GM10248 (cell line): ENCODE data around the gene LMBRD1.
"Not testable (repeated sequence)": the region's sequence is repeated elsewhere in the genome, so short reads cannot be mapped to it uniquely, and the experiment has no call there.

Source experiments
- CTCF ChIA-PET: fragments of 300-600 bp; sonication (Branson Sonifier 250); formaldehyde crosslinking; extraction: SDS; loops from one replicate; lab custom pipeline; 2021; ENCODE audit warnings: antibody characterized with exemption; lab: Yijun Ruan, JAX
- POLR2A ChIA-PET: fragments of 350-650 bp; sonication (Branson Sonifier 250); formaldehyde crosslinking; extraction: SDS; loops from one replicate; lab custom pipeline; 2020; ENCODE audit warnings: antibody characterized with exemption; lab: Yijun Ruan, JAX
- DNase-seq: peaks from one replicate; pipeline ENCODE4 v3.0.0; 2012; ENCODE audit errors: extremely low spot score
- CTCF ChIP-seq: IDR thresholded peaks from 2 replicates; pipeline ENCODE4 v1.5.1; 2012; ENCODE audit warnings: mild to moderate bottlenecking, low read depth; ENCODE audit errors: extremely low read depth, missing control alignments, control extremely low read depth

LMBRD1 gene

GRCh38 chr6:69690986-69691385, 105.8 kb downstream of the LMBRD1 start:
- TF ChIP-seq CTCF = no peak
- ChIA-PET CTCF (interaction anchor here (1.4 kb wide), 1 partner anchor 17 kb away, joined by 3 read pairs; no protein-coding TSS in a partner anchor), POLR2A (no interaction called here)
- no peak for DNase-seq

GRCh38 chr6:69680302-69680701, 116.5 kb downstream of the LMBRD1 start:
- TF ChIP-seq CTCF = no peak
- ChIA-PET CTCF (interaction anchor here (1.0 kb wide), 1 partner anchor 16 kb away, joined by 3 read pairs; no protein-coding TSS in a partner anchor), POLR2A (no interaction called here)
- DNase-seq = no peak

- CTCF ChIA-PET = interaction anchor here (0.9 to 2.1 kb wide), 4 partner anchors 10 to 124 kb away, joined by 3 to 12 read pairs (median 6); no protein-coding TSS in a partner anchor
- POLR2A ChIA-PET = no interaction called here
Measured at GRCh38 chr6:69673298-69673697, 123.5 kb downstream of the LMBRD1 start.

GRCh38 chr6:69668916-69669315, 127.9 kb downstream of the LMBRD1 start:
- DNase-seq = no peak
- POLR2A ChIA-PET = no interaction called here
- CTCF ChIA-PET = no interaction called here
- no peak for TF ChIP-seq CTCF

More at GRCh38 chr6:69673298-69673697, 123.5 kb downstream of the LMBRD1 start:
- no peak for TF ChIP-seq CTCF
- DNase-seq = no peak

GRCh38 chr6:69666779-69667178, 130.0 kb downstream of the LMBRD1 start:
- POLR2A ChIA-PET, DNase-seq: not testable (repeated sequence)
- CTCF ChIA-PET = interaction anchor here (1.0 kb wide), 2 partner anchors 26 to 42 kb away, joined by 3 to 4 read pairs; no protein-coding TSS in a partner anchor

GRCh38 chr6:69665437-69665836, 131.4 kb downstream of the LMBRD1 start:
- no peak for DNase-seq
- CTCF ChIA-PET = interaction anchor here (0.9 to 1.3 kb wide), 2 partner anchors 14 to 132 kb away, joined by 3 to 4 read pairs; partner anchors contain the start of gene LMBRD1
- TF ChIP-seq CTCF = no peak
- POLR2A ChIA-PET = no interaction called here

GRCh38 chr6:69664551-69664950, 132.3 kb downstream of the LMBRD1 start:
- no peak for DNase-seq
- ChIA-PET POLR2A (no interaction called here), CTCF (interaction anchor here (1.3 to 1.9 kb wide), 2 partner anchors 8 to 13 kb away, joined by 3 to 12 read pairs; no protein-coding TSS in a partner anchor)
- TF ChIP-seq CTCF = no peak
